LNCaP clone FGC (cell line): ENCODE data around the gene OR12D1.
"Not testable (repeated sequence)": the region's sequence is repeated elsewhere in the genome, so short reads cannot be mapped to it uniquely, and the experiment has no call there.

ENCODE experiments used
- DNase-seq: peaks from one replicate; pipeline ENCODE4 v3.0.0-alpha.2; 2011; ENCODE audit warnings: low read depth
- H3K4me3 ChIP-seq: 2 replicates; pipeline ENCODE4 v1.5.1; 2011; ENCODE audit warnings: mild to moderate bottlenecking, low read depth, low read length, control low read depth
- TF ChIP-seq, protein P1 (sequence below): IDR thresholded peaks from 2 replicates; pipeline ENCODE4 v1.5.1; 2012; ENCODE audit warnings: mild to moderate bottlenecking; ENCODE audit not compliant: control insufficient read depth, insufficient read depth; ENCODE audit errors: extremely low read depth

Gene OR12D1

DNA sequence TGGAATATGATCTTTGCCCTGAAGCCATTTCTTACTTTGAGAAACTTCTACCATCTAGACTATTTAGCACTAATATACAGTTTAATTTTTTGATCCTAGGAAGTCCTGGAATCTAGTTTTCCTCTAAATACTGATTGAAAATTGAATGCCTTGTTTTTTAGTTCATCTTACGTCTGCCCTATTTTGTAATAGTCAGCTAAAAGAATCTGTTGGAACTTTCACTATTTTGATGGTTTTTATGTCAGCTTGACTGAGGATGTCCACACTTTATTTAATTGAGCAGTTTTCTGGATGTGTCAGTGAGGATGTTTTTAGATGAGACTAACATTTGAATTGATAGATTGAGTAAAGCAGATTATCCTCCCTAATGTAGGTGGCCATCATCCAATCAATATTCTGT lies 10.9 kb upstream of the OR12D1 start:
- TF ChIP-seq, protein P1, sequence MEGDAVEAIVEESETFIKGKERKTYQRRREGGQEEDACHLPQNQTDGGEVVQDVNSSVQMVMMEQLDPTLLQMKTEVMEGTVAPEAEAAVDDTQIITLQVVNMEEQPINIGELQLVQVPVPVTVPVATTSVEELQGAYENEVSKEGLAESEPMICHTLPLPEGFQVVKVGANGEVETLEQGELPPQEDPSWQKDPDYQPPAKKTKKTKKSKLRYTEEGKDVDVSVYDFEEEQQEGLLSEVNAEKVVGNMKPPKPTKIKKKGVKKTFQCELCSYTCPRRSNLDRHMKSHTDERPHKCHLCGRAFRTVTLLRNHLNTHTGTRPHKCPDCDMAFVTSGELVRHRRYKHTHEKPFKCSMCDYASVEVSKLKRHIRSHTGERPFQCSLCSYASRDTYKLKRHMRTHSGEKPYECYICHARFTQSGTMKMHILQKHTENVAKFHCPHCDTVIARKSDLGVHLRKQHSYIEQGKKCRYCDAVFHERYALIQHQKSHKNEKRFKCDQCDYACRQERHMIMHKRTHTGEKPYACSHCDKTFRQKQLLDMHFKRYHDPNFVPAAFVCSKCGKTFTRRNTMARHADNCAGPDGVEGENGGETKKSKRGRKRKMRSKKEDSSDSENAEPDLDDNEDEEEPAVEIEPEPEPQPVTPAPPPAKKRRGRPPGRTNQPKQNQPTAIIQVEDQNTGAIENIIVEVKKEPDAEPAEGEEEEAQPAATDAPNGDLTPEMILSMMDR, result no peak
- H3K4me3 ChIP-seq, result no peak overlapping the region
- no peak for DNase-seq

DNA sequence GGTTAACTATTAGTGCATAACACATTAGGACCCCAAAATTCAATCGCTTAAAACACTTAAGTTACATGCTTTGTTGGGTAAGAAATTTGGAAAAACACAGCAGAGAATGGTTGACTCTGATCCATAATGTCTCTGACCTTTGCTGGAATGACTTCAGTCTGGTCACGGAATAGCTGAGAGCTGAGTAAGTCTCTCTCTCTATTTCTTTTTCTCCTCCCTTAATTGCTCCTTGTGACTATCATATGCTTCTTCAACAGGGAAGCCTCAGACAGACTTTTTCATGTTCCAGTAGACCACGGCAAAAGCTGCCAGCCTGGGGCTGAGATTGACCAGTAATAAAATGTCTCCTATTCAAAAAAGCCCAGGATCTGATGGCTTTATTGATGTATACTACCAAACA lies 4.8 kb downstream of the OR12D1 start:
- no peak overlapping the region for H3K4me3 ChIP-seq
- TF ChIP-seq, protein P1, result no peak
- DNase-seq, result no peak

DNA sequence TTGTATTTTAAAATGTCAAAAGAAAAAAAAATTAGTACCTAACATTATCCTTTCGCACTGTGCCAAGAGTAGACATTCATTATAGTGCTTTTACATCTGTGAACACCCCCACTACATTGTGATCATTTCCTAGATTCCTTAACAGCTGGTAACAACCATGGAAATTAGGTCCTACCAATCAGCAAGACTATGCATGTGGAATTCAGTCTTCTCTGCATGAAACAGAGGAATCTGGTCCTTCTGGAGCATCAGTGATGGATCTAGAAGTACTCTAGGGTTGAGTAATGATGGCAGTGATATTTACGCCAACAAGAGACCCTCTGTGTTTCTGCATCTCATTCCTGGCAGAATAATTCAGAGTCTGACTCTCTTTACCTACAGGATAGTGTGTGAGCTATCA lies 9.4 kb downstream of the OR12D1 start:
- no peak overlapping the region for H3K4me3 ChIP-seq
- DNase-seq, result no peak
- TF ChIP-seq, protein P1, result no peak

DNA sequence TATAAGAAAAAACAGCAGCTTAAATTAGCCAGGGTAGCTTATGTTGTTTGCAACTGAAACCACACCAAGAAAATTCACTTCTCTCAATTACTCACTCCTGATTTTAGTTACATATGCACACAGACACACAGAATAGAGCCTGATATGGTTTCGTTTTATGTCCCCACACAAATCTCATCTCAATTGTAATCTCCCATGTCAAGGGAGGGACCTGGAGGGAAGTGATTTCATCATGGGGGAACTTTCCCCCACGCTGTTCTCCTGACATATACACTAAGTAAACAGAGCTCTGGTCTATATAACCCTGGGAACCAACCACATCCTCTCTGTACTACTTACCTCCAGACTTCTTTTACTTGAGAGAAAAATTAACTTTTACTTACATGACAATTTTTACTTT lies 9.8 kb downstream of the OR12D1 start:
- no peak overlapping the region for H3K4me3 ChIP-seq
- DNase-seq, result no peak
- TF ChIP-seq, protein P1, result no peak

DNA sequence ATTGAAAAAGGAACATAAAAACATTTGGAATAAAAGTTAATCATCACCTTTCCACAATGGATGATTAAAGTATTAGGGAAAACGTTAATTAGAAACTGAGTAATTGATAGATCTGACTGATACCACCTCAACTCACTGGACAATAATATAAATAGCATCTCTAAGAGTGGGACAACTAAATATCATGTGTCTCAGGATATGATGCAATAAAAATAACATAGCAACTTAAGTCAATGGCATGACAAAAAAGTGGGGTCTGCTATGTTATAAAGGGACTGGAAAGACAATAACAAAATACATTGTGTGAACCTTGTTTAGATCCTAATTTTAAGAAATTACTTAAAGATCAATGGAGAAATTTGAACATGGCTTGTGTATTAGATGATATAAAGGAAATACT lies 10.3 kb downstream of the OR12D1 start:
- no peak for DNase-seq
- TF ChIP-seq, protein P1, result no peak
- no peak overlapping the region for H3K4me3 ChIP-seq

DNA sequence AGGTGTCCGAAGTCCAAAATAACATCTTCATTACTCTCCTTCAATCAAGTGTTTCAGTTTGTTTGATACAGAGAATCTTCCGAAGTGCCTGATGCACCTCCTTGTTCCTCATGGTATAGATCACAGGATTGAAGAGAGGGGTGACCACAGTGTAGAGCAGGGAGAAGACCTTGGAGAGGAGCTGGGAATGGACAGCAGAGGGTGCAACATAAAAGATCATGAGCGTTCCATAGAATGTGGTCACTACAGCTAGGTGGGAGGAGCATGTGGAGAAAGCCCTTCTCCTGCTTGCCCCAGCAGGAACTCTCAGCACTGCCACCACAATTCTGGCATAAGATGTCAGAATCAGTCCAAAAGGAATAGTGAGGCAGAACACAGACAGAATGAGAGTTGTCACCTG lies 11.9 kb downstream of the OR12D1 start:
- TF ChIP-seq, protein P1, result no peak
- H3K4me3 ChIP-seq, result no peak overlapping the region
- no peak for DNase-seq

DNA sequence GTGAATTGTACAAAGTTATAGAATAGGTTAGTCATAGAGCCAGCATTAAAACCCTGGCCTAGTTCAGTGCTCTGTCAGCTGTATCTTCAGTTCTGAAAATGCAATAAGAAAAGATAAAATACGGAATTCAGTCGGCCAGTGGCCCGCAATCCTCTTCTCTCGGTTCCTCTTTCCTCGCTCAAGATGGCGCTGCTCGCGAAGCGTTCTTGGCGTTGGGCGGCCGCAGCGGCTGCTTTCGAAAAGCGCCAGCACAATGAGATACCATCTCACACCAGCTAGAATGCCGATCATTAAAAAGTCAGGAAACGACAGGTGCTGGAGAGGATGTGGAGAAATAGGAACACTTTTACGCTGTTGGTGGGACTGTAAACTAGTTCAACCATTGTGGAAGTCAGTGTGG lies 22.0 kb downstream of the OR12D1 start:
- peak; percentile 8 for DNase-seq
- H3K4me3 ChIP-seq, result not testable (repeated sequence)
- TF ChIP-seq, protein P1, result peak; percentile 53
